ENCODE measurements around the gene CAPN2. TPM values are rescaled to one million over a fixed set of nuclear protein-coding genes. Genes with fewer than 3 reads are reported as not detected.

Gene CAPN2
- total RNA-seq, 1 donor from 2014 or later = 391 TPM

- no peaks in the 10 kb centered on the region for H3K27me3 ChIP-seq (ENCODE audit: insufficient read depth, low read length)
- peaks cover 12% of the 10 kb centered on the region for H4K20me1 ChIP-seq (ENCODE audit: insufficient read depth, low read length)
- H3K4me3 ChIP-seq (ENCODE audit: insufficient read depth, low read depth, low read length) = no peak overlapping the region
- H3K79me2 ChIP-seq (ENCODE audit: insufficient read depth, low read length) = peaks cover 38% of the 10 kb centered on the region
- H3K4me2 ChIP-seq (ENCODE audit: low read length) = no peak overlapping the region
- Mint-ChIP-seq H3K9me3 (ENCODE audit: unreplicated experiment) (no peaks in the 10 kb centered on the region), H3K4me3 (ENCODE audit: unreplicated experiment) (no peak overlapping the region), H3K27ac (ENCODE audit: unreplicated experiment) (no peak overlapping the region), H3K27me3 (ENCODE audit: low read depth, unreplicated experiment) (no peaks in the 10 kb centered on the region), H3K4me1 (ENCODE audit: low read depth, unreplicated experiment) (peaks cover 18% of the 10 kb centered on the region), H3K36me3 (ENCODE audit: low read depth, unreplicated experiment) (peaks cover 23% of the 10 kb centered on the region)
- peak; percentile 44 for TF ChIP-seq CTCF (IDR thresholded peaks at IDR 0.05; ENCODE audit: insufficient read depth, low read depth, low read length)
- no peak for TF ChIP-seq EZH2 (IDR thresholded peaks at IDR 0.05; ENCODE audit: insufficient read depth, low read length)
- no peak overlapping the region for H3K9ac ChIP-seq (ENCODE audit: low read length)
- no peak overlapping the region for H3K27ac ChIP-seq (ENCODE audit: low read depth, low read length)
- FAIRE-seq = peak; percentile 78
- H2AFZ ChIP-seq (ENCODE audit: low read depth, low read length) = no peak overlapping the region
- peaks cover 18% of the 10 kb centered on the region for H3K4me1 ChIP-seq (ENCODE audit: insufficient read depth, low read length)
- H3K36me3 ChIP-seq (ENCODE audit: insufficient read depth, low read length) = peaks cover 13% of the 10 kb centered on the region
- no peaks in the 10 kb centered on the region for H3K9me3 ChIP-seq (ENCODE audit: insufficient read depth, low read depth, low read length)
- peak; percentile 20 for DNase-seq (ENCODE audit: low read depth)
These were observed 99.3 kb downstream of the CAPN2 start for GRCh38 chr1:223811634-223812101.

- no peak overlapping the region for H3K27ac ChIP-seq (ENCODE audit: low read depth, low read length)
- H3K4me1 ChIP-seq (ENCODE audit: insufficient read depth, low read length) = peaks cover 18% of the 10 kb centered on the region
- FAIRE-seq (no peak), DNase-seq (ENCODE audit: low read depth) (no peak)
- Mint-ChIP-seq H3K36me3 (ENCODE audit: low read depth, unreplicated experiment) (peaks cover 12% of the 10 kb centered on the region), H3K4me3 (ENCODE audit: unreplicated experiment) (no peak overlapping the region), H3K27me3 (ENCODE audit: low read depth, unreplicated experiment) (no peaks in the 10 kb centered on the region), H3K9me3 (ENCODE audit: unreplicated experiment) (no peaks in the 10 kb centered on the region), H3K27ac (ENCODE audit: unreplicated experiment) (no peak overlapping the region), H3K4me1 (ENCODE audit: low read depth, unreplicated experiment) (peaks cover 18% of the 10 kb centered on the region)
- peaks cover 8% of the 10 kb centered on the region for H3K36me3 ChIP-seq (ENCODE audit: insufficient read depth, low read length)
- H3K4me2 ChIP-seq (ENCODE audit: low read length) = no peak overlapping the region
- no peaks in the 10 kb centered on the region for H3K27me3 ChIP-seq (ENCODE audit: insufficient read depth, low read length)
- no peak overlapping the region for H2AFZ ChIP-seq (ENCODE audit: low read depth, low read length)
- peaks cover 12% of the 10 kb centered on the region for H4K20me1 ChIP-seq (ENCODE audit: insufficient read depth, low read length)
- no peak overlapping the region for H3K4me3 ChIP-seq (ENCODE audit: insufficient read depth, low read depth, low read length)
- H3K9me3 ChIP-seq (ENCODE audit: insufficient read depth, low read depth, low read length) = no peaks in the 10 kb centered on the region
- TF ChIP-seq EZH2 (IDR thresholded peaks at IDR 0.05; ENCODE audit: insufficient read depth, low read length) (no peak), CTCF (IDR thresholded peaks at IDR 0.05; ENCODE audit: insufficient read depth, low read depth, low read length) (no peak)
- peaks cover 38% of the 10 kb centered on the region for H3K79me2 ChIP-seq (ENCODE audit: insufficient read depth, low read length)
- H3K9ac ChIP-seq (ENCODE audit: low read length) = no peak overlapping the region
These were observed 101.3 kb downstream of the CAPN2 start for GRCh38 chr1:223813645-223814044.

GRCh38 chr1:223815020-223815853 is 102.9 kb downstream of the CAPN2 start:
- H3K4me3 ChIP-seq (ENCODE audit: insufficient read depth, low read depth, low read length) = no peak overlapping the region
- FAIRE-seq = no peak

More at GRCh38 chr1:223815020-223815853, 102.9 kb downstream of the CAPN2 start:
- H4K20me1 ChIP-seq (ENCODE audit: insufficient read depth, low read length) = peaks cover 18% of the 10 kb centered on the region
- Mint-ChIP-seq H3K36me3 (ENCODE audit: low read depth, unreplicated experiment) (peaks cover 12% of the 10 kb centered on the region), H3K27ac (ENCODE audit: unreplicated experiment) (peak overlapping the region; percentile 22), H3K4me1 (ENCODE audit: low read depth, unreplicated experiment) (peaks cover 21% of the 10 kb centered on the region), H3K4me3 (ENCODE audit: unreplicated experiment) (no peak overlapping the region), H3K27me3 (ENCODE audit: low read depth, unreplicated experiment) (no peaks in the 10 kb centered on the region), H3K9me3 (ENCODE audit: unreplicated experiment) (no peaks in the 10 kb centered on the region)
- no peak overlapping the region for H3K27ac ChIP-seq (ENCODE audit: low read depth, low read length)
- peak overlapping the region; percentile 38 for H3K4me2 ChIP-seq (ENCODE audit: low read length)
- peaks cover 11% of the 10 kb centered on the region for H3K4me1 ChIP-seq (ENCODE audit: insufficient read depth, low read length)
- no peak overlapping the region for H3K9ac ChIP-seq (ENCODE audit: low read length)
- TF ChIP-seq EZH2 (IDR thresholded peaks at IDR 0.05; ENCODE audit: insufficient read depth, low read length) (no peak), CTCF (IDR thresholded peaks at IDR 0.05; ENCODE audit: insufficient read depth, low read depth, low read length) (no peak)
- H2AFZ ChIP-seq (ENCODE audit: low read depth, low read length) = no peak overlapping the region
- peaks cover 45% of the 10 kb centered on the region for H3K79me2 ChIP-seq (ENCODE audit: insufficient read depth, low read length)
- H3K36me3 ChIP-seq (ENCODE audit: insufficient read depth, low read length) = peaks cover 8% of the 10 kb centered on the region
- H3K27me3 ChIP-seq (ENCODE audit: insufficient read depth, low read length) = no peaks in the 10 kb centered on the region
- H3K9me3 ChIP-seq (ENCODE audit: insufficient read depth, low read depth, low read length) = no peaks in the 10 kb centered on the region
- DNase-seq (ENCODE audit: low read depth) = no peak

All from astrocyte (in vitro differentiated cells and primary cell).